PC-9 (cell line): Measurements from ENCODE around the gene OS9. TPM values are rescaled to one million over a fixed set of nuclear protein-coding genes. Genes with fewer than 3 reads are reported as not detected.
"Not testable (repeated sequence)": the region's sequence is repeated elsewhere in the genome, so short reads cannot be mapped to it uniquely, and the experiment has no call there.

Source experiments
- BruUV-seq: library from RNA; stranded (reverse); fragments of 400-500 nt; replicated peaks from 2 replicates; lab custom pipeline; 2021; lab: Mats Ljungman, UMichigan
- CTCF ChIA-PET: fragments of 300-600 bp; sonication (Branson Sonifier 250); formaldehyde crosslinking; loops from one replicate; lab custom pipeline; 2022; ENCODE audit warnings: antibody characterized with exemption; lab: Charles Lee
- POLR2A ChIA-PET: fragments of 300-600 bp; sonication (Branson Sonifier 250); formaldehyde crosslinking; loops from one replicate; lab custom pipeline; 2022; ENCODE audit warnings: antibody characterized with exemption; ENCODE audit not compliant: unreplicated experiment; lab: Charles Lee
- DNase-seq, 2 experiments: peaks; one replicate each; pipeline versions ENCODE4 v3.0.0 to v3.0.0-alpha.2; 2015 to 2022; ENCODE audit warnings: mixed read lengths in 1 of 2
- H2AFZ ChIP-seq: fragments of 200-600 bp; sonication (generic); 2 replicates; pipeline ENCODE4 v1.8.1; 2017; ENCODE audit warnings: antibody characterized with exemption
- H3F3A ChIP-seq: fragments of 200-600 bp; sonication (generic); 2 replicates; pipeline ENCODE4 v1.8.1; 2017; ENCODE audit warnings: antibody characterized with exemption, mild to moderate bottlenecking, low read depth; ENCODE audit not compliant: insufficient read depth
- H3K27ac ChIP-seq: fragments of 200-600 bp; sonication (generic); 2 replicates; pipeline ENCODE4 v1.6.1; 2016; ENCODE audit warnings: mixed run types
- H3K27me3 ChIP-seq: fragments of 200-600 bp; sonication (generic); 2 replicates; pipeline ENCODE4 v1.6.1; 2016; ENCODE audit warnings: low read depth, mixed run types; ENCODE audit not compliant: insufficient read depth
- H3K36me3 ChIP-seq: fragments of 200-600 bp; sonication (generic); 2 replicates; pipeline ENCODE4 v1.6.1; 2016; ENCODE audit warnings: low read depth, mixed run types
- H3K4me1 ChIP-seq: fragments of 200-600 bp; sonication (generic); replicated peaks from 2 replicates; pipeline ENCODE4 v1.6.1; 2016; ENCODE audit warnings: mixed run types; ENCODE audit not compliant: insufficient read depth
- H3K4me2 ChIP-seq: fragments of 200-600 bp; sonication (generic); 2 replicates; pipeline ENCODE4 v1.6.1; 2017; ENCODE audit warnings: mixed run types
- H3K4me3 ChIP-seq: fragments of 200-600 bp; sonication (generic); 2 replicates; pipeline ENCODE4 v1.6.1; 2016; ENCODE audit warnings: mixed run types
- H3K79me2 ChIP-seq: fragments of 200-600 bp; sonication (generic); 2 replicates; pipeline ENCODE4 v1.6.1; 2017; ENCODE audit warnings: low read depth, mixed run types
- H3K9me2 ChIP-seq: fragments of 200-600 bp; sonication (generic); 2 replicates; pipeline ENCODE4 v1.8.1; 2017; ENCODE audit warnings: mild to moderate bottlenecking; ENCODE audit not compliant: insufficient read depth
- H3K9me3 ChIP-seq: fragments of 200-600 bp; sonication (generic); 2 replicates; pipeline ENCODE4 v1.8.1; 2016; ENCODE audit warnings: low read depth; ENCODE audit not compliant: insufficient read depth
- H4K20me1 ChIP-seq: fragments of 200-600 bp; sonication (generic); 2 replicates; pipeline ENCODE4 v1.8.1; 2017; ENCODE audit not compliant: insufficient read depth
- CTCF ChIP-seq: fragments of 200-600 bp; sonication (generic); conservative IDR thresholded peaks from 2 replicates; pipeline ENCODE4 v1.6.1; 2017; ENCODE audit warnings: mixed run types, antibody characterized with exemption, mild to moderate bottlenecking, moderate library complexity
- EZH2 ChIP-seq: fragments of 200-600 bp; sonication (generic); IDR thresholded peaks from 2 replicates; pipeline ENCODE4 v1.8.0; 2017; ENCODE audit warnings: antibody characterized with exemption, low read depth
- intact Hi-C: fragments of 100-400 bp; cut with micrococcal nuclease; formaldehyde crosslinking; loops from one replicate; pipeline ENCODE4 v1.10.0; 2022; ENCODE audit not compliant: unreplicated experiment
- total RNA-seq: library from RNA; stranded (reverse); gene quantifications from 2 replicates; pipeline ENCODE4 v1.2.3, GENCODE V29; 2021

Gene OS9
- total RNA-seq, 1 experiment from 2014 or later: 96.7 TPM

GRCh38 chr12:57708296-57708695 lies 14.4 kb downstream of the OS9 start:
- no peaks in the 10 kb centered on the region for H3K4me1 ChIP-seq
- no peaks in the 10 kb centered on the region for H3K79me2 ChIP-seq
- H3K36me3 ChIP-seq: peaks cover 11% of the 10 kb centered on the region
- H3F3A ChIP-seq: no peaks in the 10 kb centered on the region; the same call in 1 of the 2 replicates
- TF ChIP-seq EZH2: no peak
- TF ChIP-seq CTCF: no peak
- H3K4me3 ChIP-seq: no peak overlapping the region
- no peaks in the 10 kb centered on the region for H3K27me3 ChIP-seq
- intact Hi-C loops: no loop called here
- no peak for DNase-seq
- peaks cover 4% of the 10 kb centered on the region; the same call in 1 of the 2 replicates for H3K9me3 ChIP-seq
- H4K20me1 ChIP-seq: no peaks in the 10 kb centered on the region
- H2AFZ ChIP-seq: no peak overlapping the region
- POLR2A ChIA-PET: no interaction called here
- no peak overlapping the region for H3K27ac ChIP-seq
- no TSS peak for BruUV-seq
- H3K9me2 ChIP-seq: no peaks in the 10 kb centered on the region
- no peak overlapping the region for H3K4me2 ChIP-seq
- CTCF ChIA-PET: no interaction called here

- no TSS peak for BruUV-seq
- 0 out of 2 replicates have a peak, but pooled peaks cover 3% of the 10 kb centered on the region for H3K36me3 ChIP-seq
- POLR2A ChIA-PET: no interaction called here
- no peaks in the 10 kb centered on the region for H4K20me1 ChIP-seq
- no peaks in the 10 kb centered on the region; the same call in 1 of the 2 replicates for H3F3A ChIP-seq
- no peaks in the 10 kb centered on the region for H3K27me3 ChIP-seq
- H3K79me2 ChIP-seq: no peaks in the 10 kb centered on the region
- H3K9me3 ChIP-seq: no peaks in the 10 kb centered on the region
- no peak overlapping the region for H3K4me2 ChIP-seq
- intact Hi-C loops: no loop called here
- DNase-seq: no peak
- TF ChIP-seq EZH2 (no peak), CTCF (no peak)
- CTCF ChIA-PET: no interaction called here
- H3K4me1 ChIP-seq: no peaks in the 10 kb centered on the region
- no peak overlapping the region for H2AFZ ChIP-seq
- no peak overlapping the region for H3K4me3 ChIP-seq
- no peak overlapping the region for H3K27ac ChIP-seq
- H3K9me2 ChIP-seq: no peaks in the 10 kb centered on the region
Observed at GRCh38 chr12:57712701-57713100, 18.8 kb downstream of the OS9 start.

GRCh38 chr12:57713209-57713608 lies 19.3 kb downstream of the OS9 start:
- H3K27me3 ChIP-seq: no peaks in the 10 kb centered on the region
- no peak overlapping the region for H3K4me3 ChIP-seq
- ChIA-PET POLR2A (no interaction called here), CTCF (no interaction called here)
- 0 out of 2 replicates have a peak, but pooled peaks cover 3% of the 10 kb centered on the region for H3K36me3 ChIP-seq
- TF ChIP-seq EZH2: no peak
- TF ChIP-seq CTCF: no peak
- H3F3A ChIP-seq: no peaks in the 10 kb centered on the region; the same call in 1 of the 2 replicates
- no peaks in the 10 kb centered on the region for H3K79me2 ChIP-seq
- H3K4me2 ChIP-seq: no peak overlapping the region
- no peaks in the 10 kb centered on the region for H3K9me3 ChIP-seq
- intact Hi-C loops: no loop called here
- H3K4me1 ChIP-seq: no peaks in the 10 kb centered on the region
- H2AFZ ChIP-seq: no peak overlapping the region
- no peak overlapping the region for H3K27ac ChIP-seq
- no peaks in the 10 kb centered on the region for H4K20me1 ChIP-seq
- no TSS peak for BruUV-seq
- no peaks in the 10 kb centered on the region for H3K9me2 ChIP-seq
- no peak for DNase-seq

- H3K4me1 ChIP-seq, H3K27me3 ChIP-seq, intact Hi-C loops, H3K27ac ChIP-seq, H3K9me3 ChIP-seq, BruUV-seq, H3F3A ChIP-seq, H4K20me1 ChIP-seq, POLR2A ChIA-PET, DNase-seq, H3K4me3 ChIP-seq, H2AFZ ChIP-seq, H3K9me2 ChIP-seq, H3K4me2 ChIP-seq, H3K36me3 ChIP-seq, H3K79me2 ChIP-seq, CTCF ChIA-PET: not testable (repeated sequence)
Observed at GRCh38 chr12:57715036-57715748, 21.3 kb downstream of the OS9 start.
